ENCODE measurements around the gene RPS4Y2. TPM values are rescaled to one million over a fixed set of nuclear protein-coding genes. Genes with fewer than 3 reads are reported as not detected.

The RPS4Y2 gene
- total RNA-seq, 1 donor from 2014 or later: not detected

- Mint-ChIP-seq H3K9me3 (no peaks in the 10 kb centered on the region), H3K4me1 (peaks cover 51% of the 10 kb centered on the region), H3K36me3 (ENCODE audit: low read depth) (no peaks in the 10 kb centered on the region), H3K27ac (peak overlapping the region; percentile 75), H3K27me3 (no peaks in the 10 kb centered on the region), H3K4me3 (peak overlapping the region; percentile 40)
- intact Hi-C loops (cut with micrococcal nuclease): loop anchor here (1.0 to 5.0 kb wide), 5 partner anchors 92 to 520 kb away; no protein-coding TSS in a partner anchor
- DNase-seq (peak; percentile 20), ATAC-seq (ENCODE audit: low read depth) (peak; percentile 79)
- TF ChIP-seq, protein P1, sequence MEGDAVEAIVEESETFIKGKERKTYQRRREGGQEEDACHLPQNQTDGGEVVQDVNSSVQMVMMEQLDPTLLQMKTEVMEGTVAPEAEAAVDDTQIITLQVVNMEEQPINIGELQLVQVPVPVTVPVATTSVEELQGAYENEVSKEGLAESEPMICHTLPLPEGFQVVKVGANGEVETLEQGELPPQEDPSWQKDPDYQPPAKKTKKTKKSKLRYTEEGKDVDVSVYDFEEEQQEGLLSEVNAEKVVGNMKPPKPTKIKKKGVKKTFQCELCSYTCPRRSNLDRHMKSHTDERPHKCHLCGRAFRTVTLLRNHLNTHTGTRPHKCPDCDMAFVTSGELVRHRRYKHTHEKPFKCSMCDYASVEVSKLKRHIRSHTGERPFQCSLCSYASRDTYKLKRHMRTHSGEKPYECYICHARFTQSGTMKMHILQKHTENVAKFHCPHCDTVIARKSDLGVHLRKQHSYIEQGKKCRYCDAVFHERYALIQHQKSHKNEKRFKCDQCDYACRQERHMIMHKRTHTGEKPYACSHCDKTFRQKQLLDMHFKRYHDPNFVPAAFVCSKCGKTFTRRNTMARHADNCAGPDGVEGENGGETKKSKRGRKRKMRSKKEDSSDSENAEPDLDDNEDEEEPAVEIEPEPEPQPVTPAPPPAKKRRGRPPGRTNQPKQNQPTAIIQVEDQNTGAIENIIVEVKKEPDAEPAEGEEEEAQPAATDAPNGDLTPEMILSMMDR (IDR thresholded peaks at IDR 0.05): no peak
- ChIA-PET CTCF (interaction anchor here (1.0 to 2.8 kb wide), 6 partner anchors 93 to 509 kb away, joined by 3 to 7 read pairs (median 4); partner anchors contain the start of gene EIF1AY), POLR2A (interaction anchor here (0.6 kb wide), 1 partner anchor 167 kb away, joined by 3 read pairs; no protein-coding TSS in a partner anchor)
These were observed 15.3 kb upstream of the RPS4Y2 start for GRCh38 chrY:20740609-20741008.

DNA sequence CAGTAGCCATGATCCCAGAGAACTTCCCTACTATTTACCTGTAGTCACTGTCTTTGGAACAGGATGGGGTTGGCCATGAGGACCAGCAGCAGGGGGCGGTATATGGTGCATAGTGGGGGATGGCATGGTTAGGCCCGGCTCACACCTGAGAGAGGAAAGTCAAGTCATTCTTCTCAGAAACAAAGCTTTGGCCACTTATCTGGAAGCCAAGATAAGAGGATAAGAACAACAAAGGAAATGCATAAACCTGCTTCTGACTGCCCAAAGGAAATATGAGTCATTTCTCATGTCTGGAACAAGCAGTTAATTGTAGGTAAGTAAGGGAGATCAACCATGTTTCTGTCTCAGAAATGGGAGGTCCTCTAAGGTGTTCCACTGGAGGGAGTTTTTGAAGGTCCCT is 10.8 kb upstream of the RPS4Y2 start:
- Mint-ChIP-seq H3K36me3 (ENCODE audit: low read depth) (no peaks in the 10 kb centered on the region), H3K4me1 (peaks cover 39% of the 10 kb centered on the region), H3K27ac (no peak overlapping the region), H3K4me3 (no peak overlapping the region), H3K27me3 (no peaks in the 10 kb centered on the region), H3K9me3 (no peaks in the 10 kb centered on the region)
- intact Hi-C loops (cut with micrococcal nuclease): no loop called here
- ChIA-PET CTCF (no interaction called here), POLR2A (no interaction called here)
- DNase-seq (no peak), ATAC-seq (ENCODE audit: low read depth) (no peak)
- TF ChIP-seq, protein P1 (IDR thresholded peaks at IDR 0.05): no peak

GRCh38 chrY:20746919-20747318 is 9.0 kb upstream of the RPS4Y2 start:
- no peak for DNase-seq
- Mint-ChIP-seq H3K4me3 (no peak overlapping the region), H3K36me3 (ENCODE audit: low read depth) (no peaks in the 10 kb centered on the region), H3K27ac (no peak overlapping the region), H3K9me3 (no peaks in the 10 kb centered on the region), H3K4me1 (peaks cover 35% of the 10 kb centered on the region), H3K27me3 (no peaks in the 10 kb centered on the region)
- TF ChIP-seq, protein P1 (IDR thresholded peaks at IDR 0.05): no peak
- intact Hi-C loops (cut with micrococcal nuclease): no loop called here
- ATAC-seq (ENCODE audit: low read depth): no peak
- POLR2A ChIA-PET: no interaction called here
- CTCF ChIA-PET: interaction anchor here (1.4 kb wide), 1 partner anchor 187 kb away, joined by 3 read pairs; no protein-coding TSS in a partner anchor

DNA sequence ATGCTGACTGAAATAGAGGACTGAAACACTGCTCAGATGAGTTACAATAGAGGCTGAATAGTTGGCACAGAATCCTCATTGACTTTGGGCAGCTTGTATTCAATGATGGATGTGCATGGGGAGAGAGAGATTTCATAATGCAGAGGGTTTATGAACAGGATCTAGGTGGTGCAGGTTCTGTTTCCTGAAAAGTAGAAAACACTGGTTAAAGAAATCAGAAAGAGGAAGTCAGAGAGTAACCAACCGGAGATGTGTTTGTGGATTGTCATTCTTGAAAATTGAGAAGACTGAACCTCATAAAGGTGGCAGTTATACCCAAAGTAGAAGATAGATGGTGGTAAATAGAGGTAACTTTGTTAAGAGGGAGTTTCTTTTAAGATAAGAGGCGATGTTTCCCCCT is 8.0 kb downstream of the RPS4Y2 start:
- ATAC-seq (ENCODE audit: low read depth) (peak; percentile 87), DNase-seq (no peak)
- CTCF ChIA-PET: no interaction called here
- intact Hi-C loops (cut with micrococcal nuclease): loop anchor here (1.0 kb wide), 1 partner anchor 34 kb away; no protein-coding TSS in a partner anchor
- peaks cover 4% of the 10 kb centered on the region for H3K36me3 Mint-ChIP-seq (ENCODE audit: low read depth)
- TF ChIP-seq, protein P1 (IDR thresholded peaks at IDR 0.05): no peak
- H3K4me1 Mint-ChIP-seq: peaks cover 70% of the 10 kb centered on the region
- POLR2A ChIA-PET: interaction anchor here (0.6 to 1.6 kb wide), 2 partner anchors 188 to 495 kb away, joined by 3 read pairs; partner anchors contain the start of gene EIF1AY
- H3K27me3 Mint-ChIP-seq: no peaks in the 10 kb centered on the region
- peak overlapping the region; percentile 85 for H3K27ac Mint-ChIP-seq
- peak overlapping the region; percentile 46 for H3K4me3 Mint-ChIP-seq
- no peaks in the 10 kb centered on the region for H3K9me3 Mint-ChIP-seq

DNA sequence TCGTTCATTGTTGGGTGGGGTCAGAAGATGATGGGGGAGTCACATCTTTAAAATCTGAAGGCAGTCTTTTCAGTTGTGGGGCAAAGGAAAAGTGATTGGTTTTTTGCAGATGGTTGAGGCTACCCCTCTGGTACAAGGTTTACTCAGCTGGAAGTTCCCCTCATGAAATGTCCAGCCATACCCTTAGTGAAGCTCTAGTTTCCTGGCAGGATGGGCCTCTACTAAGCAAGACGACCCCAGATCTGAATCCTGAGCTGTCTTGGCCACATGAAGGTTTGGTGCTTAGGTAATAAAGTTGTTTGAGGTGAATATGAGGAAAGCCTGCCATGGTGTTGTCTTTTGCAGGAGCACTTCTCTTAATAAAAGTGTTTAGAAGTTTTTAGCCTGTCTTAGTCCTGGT is 9.2 kb downstream of the RPS4Y2 start:
- Mint-ChIP-seq H3K36me3 (ENCODE audit: low read depth) (peaks cover 4% of the 10 kb centered on the region), H3K4me1 (peaks cover 78% of the 10 kb centered on the region), H3K4me3 (no peak overlapping the region), H3K27ac (no peak overlapping the region), H3K27me3 (no peaks in the 10 kb centered on the region), H3K9me3 (no peaks in the 10 kb centered on the region)
- no peak for ATAC-seq (ENCODE audit: low read depth)
- TF ChIP-seq, protein P1 (IDR thresholded peaks at IDR 0.05): no peak
- POLR2A ChIA-PET: interaction anchor here (0.7 to 1.2 kb wide), 2 partner anchors 25 to 189 kb away, joined by 3 read pairs; no protein-coding TSS in a partner anchor
- CTCF ChIA-PET: no interaction called here
- intact Hi-C loops (cut with micrococcal nuclease): no loop called here
- DNase-seq: no peak

Data from activated B cell treated with CpG ODN at 0.5 μM for 24 hours (primary cell).